Calu3 (cell line): Measurements from ENCODE around the gene LFNG. TPM values are rescaled to one million over a fixed set of nuclear protein-coding genes. Genes with fewer than 3 reads are reported as not detected.

Experiments
- BruUV-seq: library from RNA; stranded (reverse); fragments of 400-500 nt; replicated peaks from 2 replicates; lab custom pipeline; 2021; lab: Mats Ljungman, UMichigan
- CTCF ChIA-PET: fragments of 300-600 bp; sonication (Branson Sonifier 250); formaldehyde crosslinking; loops from one replicate; lab custom pipeline; 2022; ENCODE audit warnings: antibody characterized with exemption; lab: Charles Lee
- DNase-seq: peaks from one replicate; pipeline ENCODE4 v3.0.0; 2022
- H3K27ac Mint-ChIP-seq: one replicate; pipeline ENCODE4 v1.8.0; 2022; ENCODE audit warnings: mixed read lengths; ENCODE audit not compliant: unreplicated experiment
- H3K27me3 Mint-ChIP-seq: one replicate; pipeline ENCODE4 v1.8.0; 2022; ENCODE audit warnings: mixed read lengths; ENCODE audit not compliant: unreplicated experiment
- H3K36me3 Mint-ChIP-seq: one replicate; pipeline ENCODE4 v1.8.0; 2022; ENCODE audit warnings: mild to moderate bottlenecking, moderate library complexity, mixed read lengths; ENCODE audit not compliant: insufficient read depth, unreplicated experiment
- H3K4me1 Mint-ChIP-seq: one replicate; pipeline ENCODE4 v1.8.0; 2022; ENCODE audit warnings: mild to moderate bottlenecking, low read depth, mixed read lengths; ENCODE audit not compliant: unreplicated experiment
- H3K4me3 Mint-ChIP-seq: one replicate; pipeline ENCODE4 v1.8.0; 2022; ENCODE audit warnings: mild to moderate bottlenecking, low read depth, moderate library complexity, mixed read lengths; ENCODE audit not compliant: unreplicated experiment
- H3K9me3 Mint-ChIP-seq: one replicate; pipeline ENCODE4 v1.8.0; 2022; ENCODE audit warnings: low read depth, mixed read lengths; ENCODE audit not compliant: unreplicated experiment
- intact Hi-C: fragments of 100-400 bp; cut with micrococcal nuclease; formaldehyde crosslinking; loops from one replicate; pipeline ENCODE4 v1.10.0; 2022; ENCODE audit not compliant: unreplicated experiment
- total RNA-seq: library from RNA; stranded (reverse); gene quantifications from 2 replicates; pipeline ENCODE4 v1.2.3, GENCODE V29; 2022
- TF ChIP-seq, protein P1 (sequence below): fragments of 200-600 bp; IDR thresholded peaks from one replicate; pipeline ENCODE4 v1.8.0; 2022; ENCODE audit warnings: antibody characterized with exemption; ENCODE audit not compliant: unreplicated experiment

The LFNG gene
- total RNA-seq, 1 experiment from 2014 or later: 59.1 TPM

DNA sequence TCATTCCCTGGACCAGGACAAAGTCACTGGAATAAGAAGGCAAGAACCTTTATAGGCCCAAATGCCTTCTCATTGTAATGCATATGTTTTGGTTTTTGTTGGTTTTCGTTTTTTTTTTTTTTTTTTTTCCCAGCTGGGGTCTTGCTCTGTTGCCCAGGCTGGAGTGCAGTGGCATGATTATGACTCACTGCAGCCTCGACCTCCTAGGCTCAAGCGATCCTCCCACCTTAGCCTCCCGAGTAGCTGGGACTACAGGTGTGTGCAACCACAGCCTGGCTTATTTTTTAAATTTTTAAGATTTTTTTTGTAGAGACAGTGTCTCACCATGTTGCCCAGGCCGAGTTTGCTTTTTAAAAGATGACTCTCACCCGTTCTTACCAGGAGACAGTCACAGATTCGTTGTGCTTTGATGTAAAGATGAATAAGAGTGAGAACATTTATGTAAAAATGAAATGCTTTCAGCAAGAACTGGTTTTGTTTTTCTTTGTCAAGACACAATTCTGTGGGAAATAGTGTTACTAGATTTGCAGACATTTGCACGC lies 46.8 kb downstream of the LFNG start:
- CTCF ChIA-PET: interaction anchor here (0.5 to 1.9 kb wide), 3 partner anchors 115 to 247 kb away, joined by 3 to 6 read pairs (median 5); no protein-coding TSS in a partner anchor
- Mint-ChIP-seq H3K4me3 (no peak overlapping the region), H3K9me3 (no peaks in the 10 kb centered on the region), H3K27me3 (no peaks in the 10 kb centered on the region), H3K4me1 (peaks cover 65% of the 10 kb centered on the region), H3K36me3 (peaks cover 56% of the 10 kb centered on the region), H3K27ac (no peak overlapping the region)
- DNase-seq: no peak
- intact Hi-C loops: loop anchor here (10.0 kb wide), 1 partner anchor 118 kb away; the partner anchor contains the start of gene AMZ1
- TF ChIP-seq, protein P1, sequence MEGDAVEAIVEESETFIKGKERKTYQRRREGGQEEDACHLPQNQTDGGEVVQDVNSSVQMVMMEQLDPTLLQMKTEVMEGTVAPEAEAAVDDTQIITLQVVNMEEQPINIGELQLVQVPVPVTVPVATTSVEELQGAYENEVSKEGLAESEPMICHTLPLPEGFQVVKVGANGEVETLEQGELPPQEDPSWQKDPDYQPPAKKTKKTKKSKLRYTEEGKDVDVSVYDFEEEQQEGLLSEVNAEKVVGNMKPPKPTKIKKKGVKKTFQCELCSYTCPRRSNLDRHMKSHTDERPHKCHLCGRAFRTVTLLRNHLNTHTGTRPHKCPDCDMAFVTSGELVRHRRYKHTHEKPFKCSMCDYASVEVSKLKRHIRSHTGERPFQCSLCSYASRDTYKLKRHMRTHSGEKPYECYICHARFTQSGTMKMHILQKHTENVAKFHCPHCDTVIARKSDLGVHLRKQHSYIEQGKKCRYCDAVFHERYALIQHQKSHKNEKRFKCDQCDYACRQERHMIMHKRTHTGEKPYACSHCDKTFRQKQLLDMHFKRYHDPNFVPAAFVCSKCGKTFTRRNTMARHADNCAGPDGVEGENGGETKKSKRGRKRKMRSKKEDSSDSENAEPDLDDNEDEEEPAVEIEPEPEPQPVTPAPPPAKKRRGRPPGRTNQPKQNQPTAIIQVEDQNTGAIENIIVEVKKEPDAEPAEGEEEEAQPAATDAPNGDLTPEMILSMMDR: no peak
- no TSS peak for BruUV-seq

DNA sequence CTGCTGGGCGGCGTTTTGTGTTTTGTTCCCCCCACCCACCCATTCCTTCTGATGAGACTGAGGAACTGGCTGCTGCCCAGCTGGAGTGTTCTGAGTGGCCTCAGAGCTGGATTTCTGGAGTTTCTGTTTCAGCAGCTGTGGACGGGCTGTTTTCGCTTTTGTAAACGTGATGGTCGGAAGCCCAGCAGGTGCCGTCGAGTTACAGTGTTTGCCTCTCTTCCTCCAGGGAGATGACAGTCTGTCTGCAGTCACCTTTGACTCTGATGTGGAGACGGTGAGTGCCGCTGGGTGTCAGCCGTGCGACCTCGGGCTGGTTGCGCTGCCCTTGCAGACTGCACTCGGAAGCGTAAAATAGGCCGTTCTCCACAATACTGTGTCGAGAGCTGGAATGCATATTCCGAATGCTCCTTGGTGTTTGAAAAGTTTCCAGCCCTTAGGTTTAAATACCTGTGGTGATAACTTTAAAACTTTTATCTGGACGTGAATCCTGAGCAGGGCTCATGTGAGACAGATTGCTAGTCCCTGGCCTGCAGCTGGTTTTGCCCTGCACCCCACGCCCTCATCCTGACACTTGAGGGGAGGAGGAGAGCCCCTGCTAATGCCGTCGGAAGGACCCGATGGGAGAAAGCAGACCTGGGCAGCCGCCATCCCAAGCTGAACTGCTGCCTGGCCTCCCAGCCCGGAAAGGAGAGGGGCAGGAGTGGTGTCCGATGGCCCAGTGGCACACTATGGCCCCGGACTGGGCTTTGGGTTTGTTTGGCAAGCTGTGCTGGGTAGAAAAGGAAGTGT lies 47.5 kb downstream of the LFNG start:
- BruUV-seq: no TSS peak
- CTCF ChIA-PET: interaction anchor here (0.5 to 1.9 kb wide), 3 partner anchors 114 to 1804 kb away, joined by 3 to 5 read pairs (median 3); no protein-coding TSS in a partner anchor

DNA sequence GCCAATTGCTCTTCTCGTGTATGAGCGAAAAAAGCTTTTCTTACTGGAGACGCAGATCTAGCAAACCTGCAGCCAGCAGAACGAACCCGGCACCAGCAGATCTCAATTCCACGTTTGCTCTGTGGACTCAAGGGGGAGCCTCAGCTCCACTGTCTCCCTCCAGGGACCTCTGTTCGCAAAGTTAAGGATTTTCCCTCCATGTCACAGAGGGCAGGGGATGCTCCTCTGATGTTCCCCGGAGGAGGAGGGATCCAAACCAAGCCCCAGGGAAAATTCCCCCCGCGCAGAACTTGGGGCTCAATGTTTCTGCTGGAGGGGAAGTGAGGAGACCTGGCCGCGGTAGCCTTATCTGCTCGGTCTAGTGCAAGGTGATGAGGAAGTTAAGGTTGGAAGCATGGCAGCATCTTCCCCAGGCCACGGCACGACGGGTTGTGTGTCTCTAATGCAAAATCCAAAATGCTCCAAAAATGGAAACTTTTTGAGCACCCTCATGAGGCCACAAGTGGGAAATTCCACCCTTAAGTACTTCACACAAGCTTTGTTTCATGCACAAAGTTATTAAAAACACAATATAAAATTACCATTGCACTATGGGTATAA lies 48.2 kb downstream of the LFNG start:
- Mint-ChIP-seq H3K36me3 (peaks cover 64% of the 10 kb centered on the region), H3K4me1 (peaks cover 65% of the 10 kb centered on the region), H3K27ac (no peak overlapping the region), H3K9me3 (no peaks in the 10 kb centered on the region), H3K4me3 (no peak overlapping the region), H3K27me3 (no peaks in the 10 kb centered on the region)
- TF ChIP-seq, protein P1: peak; percentile 33
- no TSS peak for BruUV-seq
- intact Hi-C loops: loop anchor here (10.0 kb wide), 1 partner anchor 117 kb away; the partner anchor contains the start of gene AMZ1
- CTCF ChIA-PET: interaction anchor here (0.6 to 1.9 kb wide), 2 partner anchors 113 to 1803 kb away, joined by 3 to 5 read pairs; no protein-coding TSS in a partner anchor
- DNase-seq: peak; percentile 30

More for the DNA sequence above, 47.5 kb downstream of the LFNG start:
- Mint-ChIP-seq H3K4me1 (peaks cover 65% of the 10 kb centered on the region), H3K9me3 (no peaks in the 10 kb centered on the region), H3K27ac (no peak overlapping the region), H3K36me3 (peaks cover 63% of the 10 kb centered on the region), H3K27me3 (no peaks in the 10 kb centered on the region), H3K4me3 (no peak overlapping the region)
- TF ChIP-seq, protein P1: no peak
- DNase-seq: no peak
- intact Hi-C loops: loop anchor here (10.0 kb wide), 1 partner anchor 118 kb away; the partner anchor contains the start of gene AMZ1

DNA sequence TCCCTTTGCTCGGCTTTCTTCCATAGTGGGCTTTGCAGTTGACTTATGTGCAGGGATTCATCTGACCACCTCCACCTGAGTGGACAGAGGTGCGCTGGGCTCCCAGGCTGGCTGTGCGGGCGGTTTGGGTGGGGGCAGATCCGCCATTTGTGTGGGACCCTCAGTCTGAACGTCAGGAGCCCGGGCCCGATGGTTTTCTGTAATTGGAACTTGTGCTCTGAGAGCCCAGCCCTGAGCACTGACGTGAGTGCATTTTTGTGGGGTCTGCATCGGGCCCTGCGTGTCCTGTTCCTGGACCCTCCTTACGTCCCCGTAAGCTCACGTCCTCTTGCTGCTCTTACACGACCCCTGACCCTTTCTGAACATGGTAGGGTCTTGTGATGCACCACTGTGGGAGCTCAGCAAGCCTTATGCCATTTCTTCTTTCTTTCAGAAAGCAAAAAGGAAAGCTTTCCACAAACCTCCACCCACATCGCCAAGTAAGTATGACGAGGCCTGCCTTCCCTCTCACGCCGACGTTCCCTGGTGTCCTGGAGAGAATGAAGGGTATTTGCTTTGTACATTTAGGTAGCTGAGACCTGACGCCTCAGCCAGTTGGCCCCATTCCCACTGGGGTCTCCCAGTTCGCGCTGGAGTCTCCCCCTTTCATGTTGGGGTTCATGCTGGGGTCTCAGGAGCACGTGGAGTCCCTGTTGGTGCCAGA lies 49.1 kb downstream of the LFNG start:
- CTCF ChIA-PET: no interaction called here
- no peak for DNase-seq
- Mint-ChIP-seq H3K36me3 (peaks cover 64% of the 10 kb centered on the region), H3K4me1 (peaks cover 67% of the 10 kb centered on the region), H3K4me3 (no peak overlapping the region), H3K27ac (no peak overlapping the region), H3K27me3 (no peaks in the 10 kb centered on the region), H3K9me3 (no peaks in the 10 kb centered on the region)
- BruUV-seq: no TSS peak
- TF ChIP-seq, protein P1: no peak
- intact Hi-C loops: loop anchor here (10.0 kb wide), 1 partner anchor 116 kb away; the partner anchor contains the start of gene AMZ1
